Measurements from ENCODE around the gene PLXNB3.

Gene PLXNB3

GRCh38 chrX:153780678-153781427 is 16.8 kb downstream of the PLXNB3 start, which contains the start of gene SRPK3:
SRPK3 (plus strand) TSS chrX:153781041; CDS start chrX:153781087, 46 bp downstream.
- H3K4me3 ChIP-seq (ENCODE audit: low read depth, low read length): no peak within 1 kb of the TSS
- no peaks in the 10 kb centered on the region for H3K9me3 ChIP-seq
- H3K4me1 ChIP-seq: peaks cover 20% of the 10 kb centered on the region
- H3K27me3 ChIP-seq: no peaks in the 10 kb centered on the region
- 0 out of 2 replicates have a peak, but pooled peaks cover 4% of the 10 kb centered on the region for H3K36me3 ChIP-seq
- TF ChIP-seq CTCF (IDR thresholded peaks at IDR 0.05; ENCODE audit: low read depth, low read length): no peak
- peak; percentile 39 for DNase-seq

- Histone ChIP-seq H3K36me3 (0 out of 2 replicates have a peak, but pooled peaks cover 4% of the 10 kb centered on the region), H3K9me3 (no peaks in the 10 kb centered on the region), H3K4me1 (peaks cover 20% of the 10 kb centered on the region), H3K4me3 (ENCODE audit: low read depth, low read length) (no peak overlapping the region), H3K27me3 (no peaks in the 10 kb centered on the region)
- DNase-seq: no peak
- TF ChIP-seq CTCF (IDR thresholded peaks at IDR 0.05; ENCODE audit: low read depth, low read length): no peak
Measured at GRCh38 chrX:153781428-153782047, 17.5 kb downstream of the PLXNB3 start.

- peaks cover 20% of the 10 kb centered on the region for H3K4me1 ChIP-seq
- H3K27me3 ChIP-seq: no peaks in the 10 kb centered on the region
- peak; percentile 45 for TF ChIP-seq CTCF (IDR thresholded peaks at IDR 0.05; ENCODE audit: low read depth, low read length)
- 0 out of 2 replicates have a peak, but pooled peaks cover 4% of the 10 kb centered on the region for H3K36me3 ChIP-seq
- no peaks in the 10 kb centered on the region for H3K9me3 ChIP-seq
- DNase-seq: peak; percentile 62
- H3K4me3 ChIP-seq (ENCODE audit: low read depth, low read length): no peak overlapping the region
Measured at GRCh38 chrX:153782313-153782712, 18.3 kb downstream of the PLXNB3 start.

DNA sequence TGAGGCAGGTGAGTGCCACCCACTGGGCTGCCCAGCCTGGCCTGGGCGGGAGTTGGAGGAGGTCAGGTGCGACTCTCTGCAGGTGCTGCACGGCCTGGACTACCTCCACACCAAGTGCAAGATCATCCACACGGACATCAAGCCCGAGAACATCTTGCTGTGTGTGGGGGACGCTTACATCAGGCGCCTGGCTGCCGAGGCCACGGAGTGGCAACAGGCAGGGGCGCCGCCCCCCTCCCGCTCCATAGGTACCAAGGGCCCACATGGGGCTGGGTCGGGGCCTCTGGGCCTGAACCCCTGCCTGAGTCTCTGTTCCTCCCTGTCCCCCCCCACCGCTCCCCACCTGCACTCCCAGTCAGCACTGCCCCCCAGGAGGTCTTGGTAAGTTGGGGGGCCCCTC is 18.8 kb downstream of the PLXNB3 start:
- Histone ChIP-seq H3K4me1 (peaks cover 20% of the 10 kb centered on the region), H3K36me3 (0 out of 2 replicates have a peak, but pooled peaks cover 4% of the 10 kb centered on the region), H3K27me3 (no peaks in the 10 kb centered on the region), H3K4me3 (ENCODE audit: low read depth, low read length) (no peak overlapping the region), H3K9me3 (no peaks in the 10 kb centered on the region)
- no peak for TF ChIP-seq CTCF (IDR thresholded peaks at IDR 0.05; ENCODE audit: low read depth, low read length)
- DNase-seq: no peak

DNA sequence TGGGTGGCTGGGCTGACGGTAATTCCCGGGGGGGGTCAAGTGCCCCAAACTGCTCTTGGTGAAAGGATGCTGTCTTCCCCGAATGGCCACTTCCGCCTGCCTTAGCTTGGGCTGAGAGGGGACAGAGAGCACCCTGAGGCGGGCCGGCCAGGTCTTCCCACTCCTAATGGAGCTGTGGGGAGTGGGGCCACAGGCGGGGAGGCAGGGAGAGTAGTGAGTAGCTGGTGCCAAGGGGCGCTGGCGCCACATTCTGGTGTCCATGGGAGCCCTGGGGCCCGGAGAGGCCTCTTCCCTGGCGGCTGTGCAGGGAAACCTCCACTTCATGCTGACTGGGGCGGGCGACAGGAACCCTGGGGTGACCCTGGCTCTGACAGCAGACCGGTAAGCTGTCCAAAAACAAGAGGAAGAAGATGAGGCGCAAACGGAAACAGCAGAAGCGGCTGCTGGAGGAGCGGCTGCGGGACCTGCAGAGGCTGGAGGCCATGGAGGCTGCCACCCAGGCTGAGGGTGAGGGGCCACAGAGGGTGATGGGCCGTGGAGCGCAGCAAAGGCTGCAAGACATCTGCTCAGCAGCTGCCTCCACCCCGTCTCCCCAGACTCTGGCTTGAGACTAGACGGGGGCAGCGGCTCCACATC is 19.4 kb downstream of the PLXNB3 start:
- TF ChIP-seq CTCF (IDR thresholded peaks at IDR 0.05; ENCODE audit: low read depth, low read length): no peak
- DNase-seq: no peak
- Histone ChIP-seq H3K4me3 (ENCODE audit: low read depth, low read length) (no peak overlapping the region), H3K9me3 (no peaks in the 10 kb centered on the region), H3K27me3 (no peaks in the 10 kb centered on the region), H3K4me1 (peaks cover 20% of the 10 kb centered on the region), H3K36me3 (0 out of 2 replicates have a peak, but pooled peaks cover 4% of the 10 kb centered on the region)

Data from BE2C (cell line).